ENCODE measurements around the gene KREMEN1.

The KREMEN1 gene

DNA sequence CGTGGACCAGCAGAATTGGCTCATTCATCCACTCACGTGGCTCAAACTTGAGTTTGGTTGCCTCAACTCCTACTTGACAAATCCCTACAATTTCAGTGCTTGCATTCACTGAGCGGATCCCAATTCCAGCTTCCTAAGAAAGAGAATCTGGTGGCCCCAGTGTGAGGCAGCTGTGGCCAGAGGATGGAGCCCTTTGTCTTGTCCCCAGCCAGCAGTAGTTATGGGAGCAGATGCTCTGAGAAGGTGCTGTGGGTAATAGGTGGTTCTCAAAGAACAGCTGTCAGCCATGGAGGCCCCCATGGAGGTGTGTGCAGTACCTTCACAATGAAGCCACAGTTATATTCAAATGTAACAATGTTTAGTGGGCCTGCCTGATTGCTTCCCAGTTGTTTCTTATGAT, 39.3 kb downstream of the KREMEN1 start:
- CTCF ChIA-PET: no interaction called here
- no peak overlapping the region for H3K27ac ChIP-seq
- POLR2A ChIA-PET (ENCODE audit: low non-redundant PET): no interaction called here
- TF ChIP-seq, protein P1, sequence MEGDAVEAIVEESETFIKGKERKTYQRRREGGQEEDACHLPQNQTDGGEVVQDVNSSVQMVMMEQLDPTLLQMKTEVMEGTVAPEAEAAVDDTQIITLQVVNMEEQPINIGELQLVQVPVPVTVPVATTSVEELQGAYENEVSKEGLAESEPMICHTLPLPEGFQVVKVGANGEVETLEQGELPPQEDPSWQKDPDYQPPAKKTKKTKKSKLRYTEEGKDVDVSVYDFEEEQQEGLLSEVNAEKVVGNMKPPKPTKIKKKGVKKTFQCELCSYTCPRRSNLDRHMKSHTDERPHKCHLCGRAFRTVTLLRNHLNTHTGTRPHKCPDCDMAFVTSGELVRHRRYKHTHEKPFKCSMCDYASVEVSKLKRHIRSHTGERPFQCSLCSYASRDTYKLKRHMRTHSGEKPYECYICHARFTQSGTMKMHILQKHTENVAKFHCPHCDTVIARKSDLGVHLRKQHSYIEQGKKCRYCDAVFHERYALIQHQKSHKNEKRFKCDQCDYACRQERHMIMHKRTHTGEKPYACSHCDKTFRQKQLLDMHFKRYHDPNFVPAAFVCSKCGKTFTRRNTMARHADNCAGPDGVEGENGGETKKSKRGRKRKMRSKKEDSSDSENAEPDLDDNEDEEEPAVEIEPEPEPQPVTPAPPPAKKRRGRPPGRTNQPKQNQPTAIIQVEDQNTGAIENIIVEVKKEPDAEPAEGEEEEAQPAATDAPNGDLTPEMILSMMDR (conservative IDR thresholded peaks at IDR 0.05; ENCODE audit: low read depth): no peak
- DNase-seq (ENCODE audit: low spot score): no peak

DNA sequence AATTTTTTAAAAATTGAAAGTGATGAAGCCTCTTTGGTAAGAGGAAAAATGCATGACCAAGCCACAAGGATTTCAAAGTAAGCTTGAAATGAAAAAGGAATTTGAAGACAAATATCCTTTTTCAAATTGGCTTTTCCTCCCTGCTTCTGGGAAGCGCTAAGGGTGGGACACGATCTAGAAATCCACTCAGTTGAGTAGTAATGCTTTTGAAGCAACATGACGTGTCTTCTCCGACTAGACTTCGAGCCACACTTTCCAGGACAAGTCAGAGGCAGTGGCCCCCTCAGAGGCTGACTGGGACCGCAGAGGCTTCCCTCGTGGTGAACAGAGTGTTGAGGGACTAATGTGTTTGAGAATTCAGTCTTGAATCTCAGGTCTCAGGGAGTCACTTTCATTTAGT, 39.8 kb downstream of the KREMEN1 start:
- TF ChIP-seq, protein P1 (conservative IDR thresholded peaks at IDR 0.05; ENCODE audit: low read depth): no peak
- DNase-seq (ENCODE audit: low spot score): no peak
- ChIA-PET POLR2A (ENCODE audit: low non-redundant PET) (no interaction called here), CTCF (interaction anchor here (0.7 kb wide), 1 partner anchor 15 kb away, joined by 3 read pairs; no protein-coding TSS in a partner anchor)
- H3K27ac ChIP-seq: no peak overlapping the region

DNA sequence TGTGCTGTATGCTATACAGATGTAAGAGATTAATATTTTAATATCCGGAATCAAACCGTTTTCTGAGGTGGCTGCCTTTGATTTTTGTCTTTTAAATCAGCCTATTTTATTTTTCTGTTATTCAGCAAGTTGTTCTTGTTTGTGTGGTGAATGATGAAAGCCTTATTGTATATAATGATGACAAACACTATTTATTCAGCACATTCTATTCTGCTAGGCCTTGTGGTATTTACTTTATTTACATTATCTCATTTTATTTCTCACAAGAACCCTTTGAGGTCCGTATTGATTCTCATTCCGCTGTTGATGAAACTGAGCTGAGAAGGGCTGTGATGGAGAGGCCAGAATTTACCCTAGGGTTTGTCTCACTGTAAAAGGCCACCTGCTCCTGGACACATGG, 40.5 kb downstream of the KREMEN1 start:
- no peak overlapping the region for H3K27ac ChIP-seq
- TF ChIP-seq, protein P1 (conservative IDR thresholded peaks at IDR 0.05; ENCODE audit: low read depth): no peak
- no peak for DNase-seq (ENCODE audit: low spot score)
- ChIA-PET CTCF (no interaction called here), POLR2A (ENCODE audit: low non-redundant PET) (no interaction called here)

DNA sequence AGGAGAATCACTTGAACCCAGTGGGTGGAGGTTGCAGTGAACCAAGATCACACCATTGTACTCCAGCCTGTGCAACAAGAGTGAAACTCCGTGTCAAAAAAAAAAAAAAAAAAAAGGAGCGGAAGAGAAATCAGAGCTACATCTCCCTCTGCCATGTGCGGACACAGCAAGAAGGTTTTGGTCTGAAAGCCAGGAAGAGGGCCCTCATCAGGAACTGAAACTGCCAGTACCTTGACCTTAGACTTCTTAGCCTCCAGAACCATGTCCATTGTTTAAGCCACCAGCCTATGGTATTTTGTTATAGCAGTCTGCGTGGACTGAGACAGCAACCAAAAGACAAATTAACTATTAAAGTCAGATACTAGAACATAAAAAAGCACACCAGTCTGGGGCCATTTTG, 41.6 kb downstream of the KREMEN1 start:
- TF ChIP-seq, protein P1 (conservative IDR thresholded peaks at IDR 0.05; ENCODE audit: low read depth): no peak
- H3K27ac ChIP-seq: no peak overlapping the region
- ChIA-PET CTCF (interaction anchor here (0.6 kb wide), 1 partner anchor 48 kb away, joined by 3 read pairs; no protein-coding TSS in a partner anchor), POLR2A (ENCODE audit: low non-redundant PET) (no interaction called here)
- DNase-seq (ENCODE audit: low spot score): no peak

DNA sequence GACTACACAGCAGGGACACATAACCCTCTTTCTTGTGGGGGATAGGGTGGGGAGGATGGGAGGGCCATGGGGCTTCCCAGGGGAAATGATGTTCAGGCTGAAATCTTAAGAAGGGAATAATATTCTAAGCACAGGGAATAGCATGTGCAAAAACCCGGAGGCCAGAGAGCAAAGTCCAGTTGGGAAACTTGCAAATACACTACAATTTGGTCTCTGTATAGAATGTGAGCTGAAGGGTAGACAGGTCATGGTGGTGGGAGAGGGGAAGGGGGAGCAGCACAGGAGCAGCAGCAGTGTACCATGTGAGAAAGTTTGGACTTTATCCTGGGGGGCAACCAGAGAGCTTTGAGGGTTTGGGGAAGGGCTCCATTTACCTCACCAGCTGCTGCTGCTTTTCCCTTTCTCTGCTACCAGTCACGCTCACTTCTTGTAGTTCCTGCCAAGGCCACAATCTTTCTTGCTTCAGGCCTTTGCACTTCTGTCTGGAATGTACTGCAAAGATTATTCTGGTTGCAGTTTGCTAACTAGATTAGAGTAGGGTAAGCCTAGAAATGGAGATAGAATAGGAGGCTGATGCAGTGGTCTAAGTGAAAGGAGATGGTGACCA, 43.0 kb downstream of the KREMEN1 start:
- POLR2A ChIA-PET (ENCODE audit: low non-redundant PET): no interaction called here
- no peak overlapping the region for H3K27ac ChIP-seq
- CTCF ChIA-PET: no interaction called here
- no peak for DNase-seq (ENCODE audit: low spot score)
- TF ChIP-seq, protein P1 (conservative IDR thresholded peaks at IDR 0.05; ENCODE audit: low read depth): no peak

DNA sequence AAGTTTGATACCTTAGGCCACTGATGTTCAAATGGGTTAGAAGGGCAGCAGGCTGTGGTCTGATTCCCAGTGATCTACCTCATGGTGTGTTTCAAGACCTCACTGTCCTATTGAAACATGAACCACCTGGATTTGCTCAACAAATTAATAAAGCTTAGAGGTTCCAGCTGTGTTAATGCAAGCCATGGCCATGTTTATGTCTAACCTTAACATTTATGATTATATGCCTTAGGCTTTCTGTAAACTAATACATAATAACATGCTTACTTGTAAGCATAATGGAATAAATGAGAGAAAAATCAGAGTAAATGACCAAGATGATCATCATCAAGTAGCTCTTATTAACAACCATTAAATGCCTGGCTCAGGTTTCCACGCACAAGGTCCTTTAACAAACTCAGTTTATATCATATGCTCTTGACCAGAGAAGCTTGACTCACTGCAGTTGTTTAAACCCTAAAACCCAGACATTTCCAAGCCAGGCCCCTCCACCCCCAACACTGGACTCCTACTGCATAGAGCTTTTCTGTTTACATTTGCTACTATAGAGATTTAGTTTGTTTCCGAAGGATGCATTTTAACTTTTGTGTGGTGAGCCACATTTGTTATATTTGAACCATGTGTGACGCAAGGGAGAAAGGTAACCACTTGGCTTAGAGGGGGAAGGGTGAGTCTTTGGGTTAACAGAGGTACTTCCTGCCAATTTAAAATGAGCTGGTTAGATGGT, 43.7 kb downstream of the KREMEN1 start:
- ChIA-PET POLR2A (ENCODE audit: low non-redundant PET) (no interaction called here), CTCF (no interaction called here)
- TF ChIP-seq, protein P1 (conservative IDR thresholded peaks at IDR 0.05; ENCODE audit: low read depth): no peak
- DNase-seq (ENCODE audit: low spot score): no peak
- no peak overlapping the region for H3K27ac ChIP-seq

Measured in RWPE1 (cell line).